CD4-positive, alpha-beta memory T cell (primary cell): ENCODE results near the gene TUB. TPM values are rescaled to one million over a fixed set of nuclear protein-coding genes. Genes with fewer than 3 reads are reported as not detected.

ENCODE experiments used
- CTCF ChIA-PET: fragments of 350-600 bp; sonication (Branson Sonifier 250); formaldehyde crosslinking; loops from one replicate; lab custom pipeline; 2021; ENCODE audit warnings: inconsistent platforms; ENCODE audit not compliant: partially characterized antibody; lab: Charles Lee
- POLR2A ChIA-PET: fragments of 350-600 bp; sonication (Branson Sonifier 250); formaldehyde crosslinking; loops from one replicate; lab custom pipeline; 2021; ENCODE audit not compliant: partially characterized antibody; lab: Charles Lee
- DNase-seq, 5 donors: peaks; one replicate each; pipeline versions ENCODE4 v3.0.0 to v3.0.0-alpha.2; 2020 to 2022; ENCODE audit warnings: mixed read lengths in 1 of 5
- H3K27ac ChIP-seq: one replicate; pipeline ENCODE4 v1.7.0; 2013; ENCODE audit warnings: low read depth, low read length
- H3K27me3 ChIP-seq: 2 replicates; pipeline ENCODE4 v1.7.0; 2013; ENCODE audit warnings: mild to moderate bottlenecking, low read length, moderate library complexity; ENCODE audit not compliant: insufficient read depth
- H3K36me3 ChIP-seq: 2 replicates; pipeline ENCODE4 v1.7.0; 2013; ENCODE audit warnings: mild to moderate bottlenecking, low read length, moderate library complexity; ENCODE audit not compliant: insufficient read depth
- H3K4me1 ChIP-seq: 2 replicates; pipeline ENCODE4 v1.7.0; 2013; ENCODE audit warnings: mild to moderate bottlenecking, low read length, moderate library complexity; ENCODE audit not compliant: insufficient read depth
- H3K4me3 ChIP-seq, 2 donors: one replicate each; pipeline ENCODE4 v1.7.0; 2013; ENCODE audit warnings: low read length in 2 of 2, mild to moderate bottlenecking in 1 of 2
- H3K9me3 ChIP-seq, 2 donors: one replicate each; pipeline ENCODE4 v1.7.0; 2013; ENCODE audit warnings: low read length in 2 of 2, control low read depth in 1 of 2; ENCODE audit not compliant: control insufficient read depth in 1 of 2
- H3K27ac Mint-ChIP-seq, 7 donors: one replicate each; pipeline ENCODE4 v1.8.0; 2020 to 2021; ENCODE audit warnings: mixed read lengths in 7 of 7, mild to moderate bottlenecking in 6 of 7, inconsistent platforms in 3 of 7, moderate library complexity in 3 of 7
- H3K27me3 Mint-ChIP-seq, 2 donors: one replicate each; pipeline ENCODE4 v1.8.0; 2020 to 2021; ENCODE audit warnings: mixed read lengths in 2 of 2
- H3K36me3 Mint-ChIP-seq, 2 donors: one replicate each; pipeline ENCODE4 v1.8.0; 2020 to 2021; ENCODE audit warnings: mixed read lengths in 2 of 2, inconsistent platforms in 1 of 2, mild to moderate bottlenecking in 1 of 2
- H3K4me1 Mint-ChIP-seq, 4 donors: one replicate each; pipeline ENCODE4 v1.8.0; 2020 to 2021; ENCODE audit warnings: mixed read lengths in 4 of 4, mild to moderate bottlenecking in 1 of 4
- H3K4me3 Mint-ChIP-seq, 8 donors: one replicate each; pipeline ENCODE4 v1.8.0; 2020 to 2021; ENCODE audit warnings: mixed read lengths in 8 of 8, mild to moderate bottlenecking in 7 of 8, moderate library complexity in 6 of 8, inconsistent platforms in 3 of 8
- H3K9me3 Mint-ChIP-seq, 8 donors: one replicate each; pipeline ENCODE4 v1.8.0; 2020 to 2021; ENCODE audit warnings: mixed read lengths in 8 of 8, mild to moderate bottlenecking in 5 of 8, inconsistent platforms in 3 of 8, moderate library complexity in 1 of 8
- intact Hi-C: fragments of 100-400 bp; cut with micrococcal nuclease; formaldehyde crosslinking; loops from one replicate; pipeline ENCODE4 v1.15.1; 2023
- polyA plus RNA-seq, 2 donors: library from polyadenylated mRNA; unstranded; fragments of 300-500 nt; fragmentation: Illumina TruSeq; gene quantifications; one replicate each; pipeline ENCODE4 v1.2.3, GENCODE V29; 2021
- total RNA-seq, 2 experiments: library from RNA; stranded (reverse); gene quantifications; one replicate each; pipeline ENCODE4 v1.2.3, GENCODE V29; 2021

Gene TUB
- total and polyA plus RNA-seq, 4 experiments from 2014 or later = 0.15 to 0.36 (median 0.26) TPM; not detected in 1

GRCh38 chr11:8093931-8094575, 13.0 kb downstream of the TUB start:
- Histone ChIP-seq H3K36me3 (no peaks in the 10 kb centered on the region), H3K4me3 (no peak overlapping the region), H3K27me3 (no peaks in the 10 kb centered on the region), H3K9me3 (no peaks in the 10 kb centered on the region), H3K4me1 (no peaks in the 10 kb centered on the region), H3K27ac (no peak overlapping the region)
- CTCF ChIA-PET = interaction anchor here (0.7 to 11.5 kb wide), 6 partner anchors 9 to 88 kb away, joined by 3 to 127 read pairs (median 4); no protein-coding TSS in a partner anchor
- peaks cover 0 to 5% (median 0%) of the 10 kb centered on the region in 4 donors for H3K4me1 Mint-ChIP-seq
- H3K27me3 Mint-ChIP-seq = no peaks in the 10 kb centered on the region
- peak overlapping the region in 2 of 7 donors; percentile 52 to 68 for H3K27ac Mint-ChIP-seq
- H3K9me3 Mint-ChIP-seq = no peaks in the 10 kb centered on the region
- intact Hi-C loops = no loop called here
- DNase-seq = no peak
- no peaks in the 10 kb centered on the region for H3K36me3 Mint-ChIP-seq
- H3K4me3 Mint-ChIP-seq = no peak overlapping the region
- POLR2A ChIA-PET = no interaction called here

- H3K4me1 Mint-ChIP-seq = peaks cover 0 to 5% (median 0%) of the 10 kb centered on the region in 4 donors
- Histone ChIP-seq H3K4me3 (no peak overlapping the region), H3K4me1 (no peaks in the 10 kb centered on the region), H3K9me3 (no peaks in the 10 kb centered on the region), H3K36me3 (no peaks in the 10 kb centered on the region), H3K27me3 (no peaks in the 10 kb centered on the region), H3K27ac (no peak overlapping the region)
- H3K27me3 Mint-ChIP-seq = no peaks in the 10 kb centered on the region
- no peak overlapping the region for H3K4me3 Mint-ChIP-seq
- H3K9me3 Mint-ChIP-seq = no peaks in the 10 kb centered on the region
- peak overlapping the region in 2 of 7 donors; percentile 52 to 68 for H3K27ac Mint-ChIP-seq
- POLR2A ChIA-PET = no interaction called here
- CTCF ChIA-PET = interaction anchor here (0.7 to 11.5 kb wide), 7 partner anchors 9 to 88 kb away, joined by 3 to 127 read pairs (median 4); no protein-coding TSS in a partner anchor
- intact Hi-C loops = no loop called here
- no peak for DNase-seq
- H3K36me3 Mint-ChIP-seq = peaks cover 0 to 2% of the 10 kb centered on the region in 2 donors
Measured at GRCh38 chr11:8094656-8095055, 13.6 kb downstream of the TUB start.

- intact Hi-C loops = no loop called here
- no peaks in the 10 kb centered on the region for H3K27me3 ChIP-seq
- H3K9me3 ChIP-seq = no peaks in the 10 kb centered on the region
- no peak overlapping the region for H3K4me3 ChIP-seq
- Mint-ChIP-seq H3K4me1 (peaks cover 0 to 5% (median 0%) of the 10 kb centered on the region in 4 donors), H3K9me3 (no peaks in the 10 kb centered on the region), H3K36me3 (peaks cover 0 to 2% of the 10 kb centered on the region in 2 donors), H3K27me3 (no peaks in the 10 kb centered on the region), H3K4me3 (no peak overlapping the region), H3K27ac (peak overlapping the region in 2 of 7 donors; percentile 36 to 44)
- H3K4me1 ChIP-seq = no peaks in the 10 kb centered on the region
- CTCF ChIA-PET = interaction anchor here (1.0 to 11.5 kb wide), 6 partner anchors 6 to 89 kb away, joined by 3 to 127 read pairs (median 43); no protein-coding TSS in a partner anchor
- H3K27ac ChIP-seq = no peak overlapping the region
- no peak for DNase-seq
- POLR2A ChIA-PET = no interaction called here
- no peaks in the 10 kb centered on the region for H3K36me3 ChIP-seq
Measured at GRCh38 chr11:8095371-8095770, 14.4 kb downstream of the TUB start.

GRCh38 chr11:8095806-8096522, 15.0 kb downstream of the TUB start:
- no peak for DNase-seq
- Mint-ChIP-seq H3K4me3 (no peak overlapping the region), H3K27ac (peak overlapping the region in 2 of 7 donors; percentile 36 to 44), H3K9me3 (no peaks in the 10 kb centered on the region), H3K4me1 (peaks cover 0 to 5% (median 0%) of the 10 kb centered on the region in 4 donors), H3K36me3 (peaks cover 0 to 2% of the 10 kb centered on the region in 2 donors), H3K27me3 (no peaks in the 10 kb centered on the region)
- Histone ChIP-seq H3K27ac (no peak overlapping the region), H3K27me3 (no peaks in the 10 kb centered on the region), H3K9me3 (no peaks in the 10 kb centered on the region), H3K4me1 (no peaks in the 10 kb centered on the region), H3K36me3 (no peaks in the 10 kb centered on the region), H3K4me3 (no peak overlapping the region)
- CTCF ChIA-PET = interaction anchor here (1.0 to 11.5 kb wide), 10 partner anchors 7 to 204 kb away, joined by 3 to 230 read pairs (median 4); partner anchors contain the start of gene EIF3F
- intact Hi-C loops = no loop called here
- POLR2A ChIA-PET = interaction anchor here (0.7 kb wide), 1 partner anchor 90 kb away, joined by 3 read pairs; no protein-coding TSS in a partner anchor

GRCh38 chr11:8096575-8096974, 15.6 kb downstream of the TUB start:
- no peaks in the 10 kb centered on the region for H3K9me3 Mint-ChIP-seq
- no peaks in the 10 kb centered on the region for H3K27me3 Mint-ChIP-seq
- no peaks in the 10 kb centered on the region for H3K27me3 ChIP-seq
- no peak overlapping the region for H3K27ac ChIP-seq
- ChIA-PET POLR2A (interaction anchor here (0.7 kb wide), 1 partner anchor 90 kb away, joined by 3 read pairs; no protein-coding TSS in a partner anchor), CTCF (interaction anchor here (1.0 to 11.5 kb wide), 9 partner anchors 8 to 204 kb away, joined by 3 to 230 read pairs (median 4); partner anchors contain the start of gene EIF3F)
- intact Hi-C loops = no loop called here
- H3K36me3 Mint-ChIP-seq = peaks cover 0 to 2% of the 10 kb centered on the region in 2 donors
- H3K9me3 ChIP-seq = no peaks in the 10 kb centered on the region
- no peaks in the 10 kb centered on the region for H3K4me1 ChIP-seq
- no peaks in the 10 kb centered on the region for H3K36me3 ChIP-seq
- H3K4me3 Mint-ChIP-seq = no peak overlapping the region
- no peak for DNase-seq
- H3K4me1 Mint-ChIP-seq = peaks cover 0 to 5% (median 0%) of the 10 kb centered on the region in 4 donors
- peak overlapping the region in 1 of 7 donors; percentile 64 for H3K27ac Mint-ChIP-seq
- no peak overlapping the region for H3K4me3 ChIP-seq

GRCh38 chr11:8097062-8097461, 16.1 kb downstream of the TUB start:
- DNase-seq = no peak
- H3K9me3 Mint-ChIP-seq = no peaks in the 10 kb centered on the region
- intact Hi-C loops = no loop called here
- Histone ChIP-seq H3K4me3 (no peak overlapping the region), H3K9me3 (no peaks in the 10 kb centered on the region), H3K27me3 (no peaks in the 10 kb centered on the region), H3K36me3 (no peaks in the 10 kb centered on the region), H3K27ac (no peak overlapping the region), H3K4me1 (no peaks in the 10 kb centered on the region)
- no peak overlapping the region for H3K27ac Mint-ChIP-seq
- ChIA-PET POLR2A (no interaction called here), CTCF (interaction anchor here (1.0 to 11.5 kb wide), 7 partner anchors 8 to 90 kb away, joined by 3 to 230 read pairs (median 66); no protein-coding TSS in a partner anchor)
- H3K27me3 Mint-ChIP-seq = no peaks in the 10 kb centered on the region
- peaks cover 0 to 2% of the 10 kb centered on the region in 2 donors for H3K36me3 Mint-ChIP-seq
- no peak overlapping the region for H3K4me3 Mint-ChIP-seq
- peaks cover 0 to 5% (median 0%) of the 10 kb centered on the region in 4 donors for H3K4me1 Mint-ChIP-seq

GRCh38 chr11:8097468-8097867, 16.5 kb downstream of the TUB start:
- no peak overlapping the region for H3K27ac Mint-ChIP-seq
- intact Hi-C loops = no loop called here
- POLR2A ChIA-PET = no interaction called here
- no peak for DNase-seq
- H3K27ac ChIP-seq = no peak overlapping the region
- H3K9me3 Mint-ChIP-seq = no peaks in the 10 kb centered on the region
- peaks cover 0 to 2% of the 10 kb centered on the region in 2 donors for H3K36me3 Mint-ChIP-seq
- CTCF ChIA-PET = interaction anchor here (2.9 to 11.5 kb wide), 7 partner anchors 9 to 204 kb away, joined by 13 to 230 read pairs (median 66); no protein-coding TSS in a partner anchor
- H3K36me3 ChIP-seq = no peaks in the 10 kb centered on the region
- no peak overlapping the region for H3K4me3 ChIP-seq
- H3K4me3 Mint-ChIP-seq = no peak overlapping the region
- peaks cover 0 to 3% (median 0%) of the 10 kb centered on the region in 4 donors for H3K4me1 Mint-ChIP-seq
- H3K27me3 Mint-ChIP-seq = no peaks in the 10 kb centered on the region
- no peaks in the 10 kb centered on the region for H3K27me3 ChIP-seq
- no peaks in the 10 kb centered on the region for H3K4me1 ChIP-seq
- H3K9me3 ChIP-seq = no peaks in the 10 kb centered on the region
